ENCODE results near the gene ACTL6B.
A peak's percentile ranks its signal among the peaks of the same experiment; 100 is the strongest.

DNA sequence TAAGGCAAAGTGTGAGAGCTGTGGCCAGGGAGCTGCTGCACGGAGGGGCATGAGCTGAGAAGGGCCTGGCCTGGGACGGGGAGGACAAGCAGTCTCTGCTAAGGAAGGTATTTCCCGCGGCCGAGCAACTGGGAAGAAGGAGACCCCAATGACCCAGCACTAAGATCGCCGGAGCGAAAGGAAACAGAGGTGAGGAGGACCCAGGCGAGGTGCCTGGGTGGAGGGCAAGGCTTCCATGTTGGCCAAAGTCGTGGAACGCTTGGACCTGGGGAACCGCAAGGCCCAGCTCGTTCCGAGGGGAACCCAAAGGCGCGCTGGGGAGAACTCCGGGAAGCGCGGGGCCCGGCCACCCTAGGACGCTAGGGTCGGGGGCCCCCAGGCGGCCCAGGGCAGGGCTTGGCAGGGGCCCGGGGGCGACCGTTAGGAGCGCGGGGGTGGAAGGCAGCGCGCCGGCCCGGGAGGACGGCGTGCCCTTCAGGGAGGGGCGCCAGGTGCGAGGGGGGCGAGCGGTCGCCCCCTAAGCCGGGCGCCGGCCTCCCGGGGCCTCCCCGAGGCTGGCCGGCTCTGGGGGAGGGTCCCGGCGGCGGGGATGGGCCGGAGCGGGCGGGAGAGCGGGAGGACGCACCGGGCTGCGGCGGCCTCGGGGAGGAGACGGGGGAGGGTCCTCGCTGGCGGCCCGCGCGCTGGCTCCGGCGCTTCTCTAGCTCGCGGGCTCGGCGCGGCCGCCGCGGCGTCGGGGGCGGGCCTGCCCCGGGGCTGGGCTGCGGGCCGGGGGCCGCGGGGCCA is 37.3 kb upstream of the ACTL6B start:
- no peak for TF ChIP-seq RAD21 (IDR thresholded peaks at IDR 0.05; ENCODE audit: low read depth)
- no peak for TF ChIP-seq TEAD4 (IDR thresholded peaks at IDR 0.05)
- TF ChIP-seq EP300 (IDR thresholded peaks at IDR 0.05; ENCODE audit: borderline replicate concordance) = no peak
- no peak for TF ChIP-seq CEBPB (IDR thresholded peaks at IDR 0.05)
- TF ChIP-seq, protein P1, sequence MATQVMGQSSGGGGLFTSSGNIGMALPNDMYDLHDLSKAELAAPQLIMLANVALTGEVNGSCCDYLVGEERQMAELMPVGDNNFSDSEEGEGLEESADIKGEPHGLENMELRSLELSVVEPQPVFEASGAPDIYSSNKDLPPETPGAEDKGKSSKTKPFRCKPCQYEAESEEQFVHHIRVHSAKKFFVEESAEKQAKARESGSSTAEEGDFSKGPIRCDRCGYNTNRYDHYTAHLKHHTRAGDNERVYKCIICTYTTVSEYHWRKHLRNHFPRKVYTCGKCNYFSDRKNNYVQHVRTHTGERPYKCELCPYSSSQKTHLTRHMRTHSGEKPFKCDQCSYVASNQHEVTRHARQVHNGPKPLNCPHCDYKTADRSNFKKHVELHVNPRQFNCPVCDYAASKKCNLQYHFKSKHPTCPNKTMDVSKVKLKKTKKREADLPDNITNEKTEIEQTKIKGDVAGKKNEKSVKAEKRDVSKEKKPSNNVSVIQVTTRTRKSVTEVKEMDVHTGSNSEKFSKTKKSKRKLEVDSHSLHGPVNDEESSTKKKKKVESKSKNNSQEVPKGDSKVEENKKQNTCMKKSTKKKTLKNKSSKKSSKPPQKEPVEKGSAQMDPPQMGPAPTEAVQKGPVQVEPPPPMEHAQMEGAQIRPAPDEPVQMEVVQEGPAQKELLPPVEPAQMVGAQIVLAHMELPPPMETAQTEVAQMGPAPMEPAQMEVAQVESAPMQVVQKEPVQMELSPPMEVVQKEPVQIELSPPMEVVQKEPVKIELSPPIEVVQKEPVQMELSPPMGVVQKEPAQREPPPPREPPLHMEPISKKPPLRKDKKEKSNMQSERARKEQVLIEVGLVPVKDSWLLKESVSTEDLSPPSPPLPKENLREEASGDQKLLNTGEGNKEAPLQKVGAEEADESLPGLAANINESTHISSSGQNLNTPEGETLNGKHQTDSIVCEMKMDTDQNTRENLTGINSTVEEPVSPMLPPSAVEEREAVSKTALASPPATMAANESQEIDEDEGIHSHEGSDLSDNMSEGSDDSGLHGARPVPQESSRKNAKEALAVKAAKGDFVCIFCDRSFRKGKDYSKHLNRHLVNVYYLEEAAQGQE (IDR thresholded peaks at IDR 0.05; ENCODE audit: low read depth) = no peak
- no peak for TF ChIP-seq TAF1 (IDR thresholded peaks at IDR 0.05; ENCODE audit: low read depth)
- TF ChIP-seq YY1 (IDR thresholded peaks at IDR 0.05; ENCODE audit: low read depth) = no peak
- TF ChIP-seq, protein P2, sequence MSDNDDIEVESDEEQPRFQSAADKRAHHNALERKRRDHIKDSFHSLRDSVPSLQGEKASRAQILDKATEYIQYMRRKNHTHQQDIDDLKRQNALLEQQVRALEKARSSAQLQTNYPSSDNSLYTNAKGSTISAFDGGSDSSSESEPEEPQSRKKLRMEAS (IDR thresholded peaks at IDR 0.05) = no peak
- TF ChIP-seq NFIC (IDR thresholded peaks at IDR 0.05) = no peak
- TF ChIP-seq, protein P3, sequence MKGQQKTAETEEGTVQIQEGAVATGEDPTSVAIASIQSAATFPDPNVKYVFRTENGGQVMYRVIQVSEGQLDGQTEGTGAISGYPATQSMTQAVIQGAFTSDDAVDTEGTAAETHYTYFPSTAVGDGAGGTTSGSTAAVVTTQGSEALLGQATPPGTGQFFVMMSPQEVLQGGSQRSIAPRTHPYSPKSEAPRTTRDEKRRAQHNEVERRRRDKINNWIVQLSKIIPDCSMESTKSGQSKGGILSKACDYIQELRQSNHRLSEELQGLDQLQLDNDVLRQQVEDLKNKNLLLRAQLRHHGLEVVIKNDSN (IDR thresholded peaks at IDR 0.05) = no peak
- peak; percentile 79 for TF ChIP-seq ZBTB7A (IDR thresholded peaks at IDR 0.05; ENCODE audit: low read depth)
- no peak for TF ChIP-seq TCF12 (IDR thresholded peaks at IDR 0.05; ENCODE audit: low read depth)
- TF ChIP-seq EGR1 (IDR thresholded peaks at IDR 0.05) = no peak
- TF ChIP-seq FOXM1 (IDR thresholded peaks at IDR 0.05; ENCODE audit: borderline replicate concordance, low read depth) = no peak

Data from Ishikawa (cell line).